ENCODE results near the gene ARMC2. TPM values are rescaled to one million over a fixed set of nuclear protein-coding genes. Genes with fewer than 3 reads are reported as not detected.
"Not testable (repeated sequence)": the region's sequence is repeated elsewhere in the genome, so short reads cannot be mapped to it uniquely, and the experiment has no call there.

Gene ARMC2
- polyA plus RNA-seq, 1 donor = 5.8 TPM

DNA sequence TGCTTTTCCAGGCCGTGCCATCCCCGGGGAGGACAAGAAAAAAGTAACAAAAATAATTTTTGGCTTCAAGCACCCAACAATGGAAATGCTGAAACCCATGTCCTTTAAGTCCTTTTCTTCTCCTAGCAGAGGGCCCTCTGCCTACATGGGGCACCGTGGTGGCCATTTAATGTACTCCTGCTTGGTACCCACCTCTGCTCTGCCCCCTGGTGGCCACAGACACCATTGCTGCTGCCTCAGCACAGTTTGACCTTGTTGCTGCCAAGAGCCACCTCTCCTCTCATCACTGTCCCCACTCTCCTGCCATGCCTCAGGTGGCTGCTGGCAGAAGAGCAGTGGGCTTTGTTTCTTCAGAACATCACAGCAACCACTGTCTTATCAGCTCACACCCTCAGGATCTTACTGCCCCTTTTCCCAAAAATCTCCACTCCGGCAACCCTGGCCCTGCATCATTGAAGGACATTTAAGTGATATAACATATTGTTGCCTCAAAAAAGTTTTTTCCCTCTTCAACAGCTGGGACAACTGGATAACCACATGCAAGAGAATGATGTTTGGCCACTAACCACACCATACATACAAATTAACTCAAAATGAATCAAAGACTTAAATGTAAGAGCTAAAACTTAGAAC lies 12.9 kb upstream of the ARMC2 start:
- peak; percentile 69 for DNase-seq

DNA sequence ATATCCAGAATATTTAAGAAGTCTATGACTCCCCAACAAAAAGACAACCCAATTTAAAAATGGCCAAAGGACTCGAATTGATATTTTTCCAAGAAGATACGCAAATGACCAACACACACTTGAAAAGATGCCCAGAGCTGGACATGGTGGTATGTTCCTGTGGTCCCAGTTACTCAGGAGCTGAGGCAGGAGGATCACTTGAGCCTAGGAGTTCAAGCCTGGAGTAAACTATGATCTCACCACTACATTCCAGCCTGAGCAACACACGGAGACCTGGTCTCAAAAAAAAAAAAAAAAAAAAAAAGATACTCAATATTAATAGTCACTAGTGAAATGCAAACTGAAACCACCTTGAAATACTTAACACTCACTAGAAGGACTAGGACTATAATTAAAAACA lies 12.2 kb upstream of the ARMC2 start:
- DNase-seq = no peak

DNA sequence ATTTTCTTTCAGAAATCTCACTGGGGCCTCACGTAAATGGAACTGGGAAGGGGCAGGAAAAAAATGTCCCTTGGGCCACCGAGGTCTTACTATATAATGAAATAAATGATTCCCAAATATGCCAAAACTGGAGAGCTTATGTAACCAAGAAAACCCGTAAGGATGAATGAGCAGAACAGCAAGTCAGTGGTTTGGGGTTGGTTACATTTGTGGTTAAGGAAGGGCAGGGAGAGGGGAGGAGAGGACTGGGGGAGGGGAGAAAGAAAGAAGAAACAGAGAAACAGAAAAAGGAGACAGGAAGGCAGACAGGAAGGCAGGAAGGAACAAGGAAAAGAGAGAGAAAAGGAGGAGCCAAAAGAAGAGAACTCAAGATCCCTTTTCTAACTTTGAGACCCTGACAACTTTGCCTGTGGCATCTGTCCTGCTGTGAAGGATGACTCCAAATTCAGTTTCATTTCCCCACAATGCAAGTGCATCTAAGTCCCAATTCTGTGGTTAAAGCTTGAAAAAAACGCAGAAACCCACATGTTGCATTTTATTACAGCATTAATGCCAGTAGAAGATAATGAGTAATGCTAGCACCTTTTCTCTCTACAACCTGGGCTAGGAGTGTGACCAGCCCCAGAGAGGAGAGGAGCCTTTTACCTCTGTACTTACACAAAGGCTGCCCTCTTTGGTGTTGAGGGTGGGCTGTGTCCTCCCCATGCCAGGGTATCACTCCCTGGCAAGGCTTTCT lies 10.8 kb upstream of the ARMC2 start:
- no peak for DNase-seq

DNA sequence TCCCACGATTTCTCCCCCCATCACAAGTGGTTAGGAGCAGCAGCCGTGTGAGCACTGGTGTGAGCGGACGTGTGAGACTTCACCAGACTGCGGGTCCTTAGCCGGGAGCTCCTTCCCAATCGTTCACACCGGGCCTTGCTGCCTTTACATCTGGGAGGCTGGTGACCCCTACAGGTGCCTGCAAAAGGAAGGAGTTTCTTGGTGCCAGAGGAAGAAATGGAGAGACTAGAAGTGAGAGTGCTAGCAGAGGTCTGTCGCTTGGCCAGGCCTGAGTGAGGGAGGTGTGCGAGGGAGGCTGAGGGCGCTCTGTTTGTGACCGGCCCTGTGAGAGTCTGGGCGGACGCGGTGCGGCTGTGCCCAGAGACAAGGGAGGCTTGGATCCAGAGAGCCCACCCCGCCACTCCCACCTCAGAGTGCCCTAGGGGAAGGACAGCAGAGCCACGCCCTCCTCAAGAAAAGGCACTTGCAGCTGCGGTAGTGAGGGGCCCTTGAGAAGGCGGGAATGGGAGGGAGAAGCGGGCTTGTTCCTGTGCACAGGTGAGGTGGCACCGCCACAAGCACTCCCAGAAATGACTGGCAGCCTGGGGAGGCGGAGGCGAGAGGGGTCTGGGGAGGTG lies 10.0 kb upstream of the ARMC2 start:
- DNase-seq = no peak

DNA sequence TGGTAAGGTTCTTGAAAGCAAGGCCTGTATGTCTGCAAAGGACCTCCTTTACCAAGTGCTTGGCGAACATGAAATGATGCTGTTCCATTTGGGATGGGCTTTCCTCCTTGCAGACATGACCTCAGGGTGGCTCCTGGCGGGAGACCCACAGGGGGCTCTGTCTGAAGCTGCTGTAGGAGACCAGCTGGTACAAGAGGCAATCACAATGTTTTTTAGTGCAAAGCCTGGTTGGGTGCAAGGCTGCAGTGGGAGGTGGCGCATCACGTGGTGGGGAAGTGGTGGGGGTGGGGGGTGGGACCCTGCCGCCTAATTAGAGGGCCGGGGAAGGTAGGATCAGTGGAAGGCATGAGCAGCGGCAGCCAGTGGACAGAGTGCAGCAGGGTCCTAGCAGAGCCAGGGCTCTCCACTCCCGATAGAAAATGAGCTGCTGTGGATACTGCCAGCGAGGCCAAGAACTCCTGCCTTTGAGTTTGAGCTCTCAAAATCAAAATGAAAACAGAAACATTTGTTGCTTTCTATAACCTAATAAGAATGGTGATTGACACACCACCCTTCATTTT lies 9.1 kb upstream of the ARMC2 start:
- DNase-seq = no peak

DNA sequence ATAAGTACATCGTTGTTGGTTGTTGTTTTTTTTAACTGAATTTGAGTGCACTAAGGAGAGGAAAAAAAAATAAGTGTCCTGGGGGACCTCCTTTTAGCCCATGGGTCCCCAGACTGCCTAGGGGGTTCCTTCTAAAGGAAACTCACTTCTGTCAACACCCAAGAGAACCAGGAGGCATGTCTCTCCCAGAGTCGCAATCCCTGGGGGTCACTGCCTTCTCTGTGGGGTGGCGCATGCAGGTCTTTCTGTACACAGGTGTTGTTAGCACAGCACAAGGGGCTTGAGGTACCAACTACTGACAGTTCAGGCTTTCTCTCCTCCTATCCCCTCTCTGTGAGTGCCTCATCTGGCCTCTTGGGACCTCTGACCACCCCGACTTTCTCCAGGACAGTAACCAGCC lies 7.3 kb upstream of the ARMC2 start:
- DNase-seq = no peak

DNA sequence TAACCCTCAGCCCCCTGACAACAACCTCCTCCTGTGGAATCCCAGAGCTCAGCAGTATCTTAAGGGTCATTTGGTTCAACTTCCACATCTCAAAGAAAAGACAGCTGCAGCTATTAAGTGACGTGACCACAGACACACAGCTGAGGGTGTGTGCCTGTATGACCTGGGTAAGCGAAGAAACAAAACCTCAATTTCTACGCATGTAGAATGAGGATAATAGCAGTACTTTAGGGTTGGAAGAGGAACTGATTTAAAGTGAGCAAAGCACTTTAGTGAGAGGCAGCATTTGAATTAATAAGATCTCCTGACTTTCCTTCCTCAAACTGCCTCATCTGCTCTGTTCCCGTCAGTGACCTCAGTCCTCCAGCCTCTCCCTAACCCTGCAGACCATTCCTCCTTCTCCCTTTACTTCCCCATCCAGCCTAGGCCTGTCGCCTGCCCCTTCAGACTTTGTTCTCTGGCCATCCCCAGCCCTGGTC lies 6.8 kb upstream of the ARMC2 start:
- DNase-seq = no peak

DNA sequence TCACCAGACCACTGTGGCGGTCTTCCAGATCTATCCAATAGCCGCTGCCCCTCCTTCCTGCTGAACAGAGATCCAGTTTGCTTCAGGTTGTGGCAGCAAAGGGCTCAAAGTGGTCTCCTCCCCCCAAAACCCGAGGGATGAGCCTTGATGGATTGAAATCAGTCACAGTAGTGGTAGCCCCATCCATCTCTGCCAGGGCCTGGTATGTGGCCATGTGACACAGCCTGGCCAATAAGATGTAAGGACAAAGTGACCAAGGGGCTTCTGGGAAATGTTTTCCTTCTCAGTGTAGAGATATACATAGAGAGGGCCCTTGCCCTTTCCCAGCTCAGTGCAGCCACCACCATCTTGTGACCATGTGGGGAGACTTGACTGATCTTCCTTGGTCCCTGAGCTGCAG lies 4.1 kb upstream of the ARMC2 start:
- DNase-seq = no peak

DNA sequence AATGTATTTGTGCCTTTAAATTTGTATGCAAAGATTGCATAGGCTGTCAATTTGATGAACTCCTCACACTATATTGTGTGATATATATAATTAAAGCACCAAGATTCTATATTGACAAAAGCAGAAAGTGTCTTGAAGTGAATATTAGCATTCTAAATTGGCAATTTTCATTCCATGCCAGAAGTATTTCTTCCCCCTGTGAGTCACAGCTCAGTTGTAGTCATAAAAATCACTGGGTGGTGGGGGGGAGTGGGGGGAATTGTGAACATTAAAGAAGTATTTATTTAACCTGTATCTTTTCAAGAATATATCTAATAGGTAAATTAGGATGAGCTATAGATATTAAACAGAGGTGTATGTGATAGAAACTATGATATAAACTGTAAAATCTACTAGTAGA lies 3.1 kb upstream of the ARMC2 start:
- DNase-seq = no peak

DNA sequence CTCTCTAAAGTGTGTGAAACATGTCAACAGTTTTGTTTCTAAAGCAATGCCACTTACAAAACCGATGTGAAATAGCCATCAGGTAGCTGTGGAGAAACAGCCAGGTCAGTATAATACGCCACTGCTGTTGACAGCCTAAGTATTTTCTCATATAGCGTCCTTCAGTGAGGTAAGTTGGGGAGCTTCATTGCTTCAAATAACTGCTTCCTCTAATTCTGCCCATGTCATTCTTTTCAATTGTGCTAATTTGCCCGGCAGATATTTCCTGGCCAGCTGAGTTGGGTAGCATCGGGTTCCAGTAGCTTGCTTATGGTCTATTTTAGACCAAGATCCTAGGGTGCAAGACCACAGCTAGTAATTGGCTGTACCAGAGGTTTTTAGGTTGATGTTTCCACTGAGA lies 2.1 kb upstream of the ARMC2 start:
- no peak for DNase-seq

DNA sequence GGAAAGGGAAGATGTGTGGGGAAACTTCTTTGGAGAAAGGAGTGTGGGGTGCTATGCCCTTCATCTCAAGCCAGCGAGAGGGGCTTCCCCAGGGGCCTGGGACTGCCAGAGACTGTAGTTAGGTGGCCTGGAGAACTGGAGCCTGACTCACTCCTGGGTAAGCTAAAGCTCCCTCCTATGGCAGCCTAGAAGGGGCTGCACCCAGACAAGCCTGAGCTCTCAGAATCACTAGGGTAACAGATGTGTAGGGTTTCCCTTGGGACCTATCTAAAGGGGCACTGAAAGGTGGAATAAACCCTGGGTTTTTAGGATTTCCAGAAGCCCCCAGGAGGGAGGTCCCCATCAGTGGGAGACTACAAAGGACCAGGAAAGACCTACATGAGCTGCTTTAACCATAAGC lies 1.6 kb upstream of the ARMC2 start:
- no peak for DNase-seq

DNA sequence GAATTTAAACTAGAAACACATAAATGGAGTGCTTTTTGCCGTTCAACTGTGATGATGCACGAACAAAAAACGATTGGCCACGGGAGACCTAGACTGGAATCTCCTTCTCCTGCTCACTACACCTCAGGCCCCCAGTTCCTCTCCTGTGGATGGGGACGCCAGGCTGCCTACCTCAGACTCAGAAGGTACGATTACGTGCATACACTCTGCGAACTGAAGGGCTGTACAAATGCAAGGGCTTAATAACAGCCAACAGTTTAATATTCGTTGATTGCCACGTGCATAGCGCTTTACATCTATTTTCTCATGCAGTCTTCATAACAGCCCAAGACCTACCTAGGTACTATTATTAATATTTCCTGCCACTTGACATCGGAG lies 495 bp upstream of the ARMC2 start:
- no peak for DNase-seq

DNA sequence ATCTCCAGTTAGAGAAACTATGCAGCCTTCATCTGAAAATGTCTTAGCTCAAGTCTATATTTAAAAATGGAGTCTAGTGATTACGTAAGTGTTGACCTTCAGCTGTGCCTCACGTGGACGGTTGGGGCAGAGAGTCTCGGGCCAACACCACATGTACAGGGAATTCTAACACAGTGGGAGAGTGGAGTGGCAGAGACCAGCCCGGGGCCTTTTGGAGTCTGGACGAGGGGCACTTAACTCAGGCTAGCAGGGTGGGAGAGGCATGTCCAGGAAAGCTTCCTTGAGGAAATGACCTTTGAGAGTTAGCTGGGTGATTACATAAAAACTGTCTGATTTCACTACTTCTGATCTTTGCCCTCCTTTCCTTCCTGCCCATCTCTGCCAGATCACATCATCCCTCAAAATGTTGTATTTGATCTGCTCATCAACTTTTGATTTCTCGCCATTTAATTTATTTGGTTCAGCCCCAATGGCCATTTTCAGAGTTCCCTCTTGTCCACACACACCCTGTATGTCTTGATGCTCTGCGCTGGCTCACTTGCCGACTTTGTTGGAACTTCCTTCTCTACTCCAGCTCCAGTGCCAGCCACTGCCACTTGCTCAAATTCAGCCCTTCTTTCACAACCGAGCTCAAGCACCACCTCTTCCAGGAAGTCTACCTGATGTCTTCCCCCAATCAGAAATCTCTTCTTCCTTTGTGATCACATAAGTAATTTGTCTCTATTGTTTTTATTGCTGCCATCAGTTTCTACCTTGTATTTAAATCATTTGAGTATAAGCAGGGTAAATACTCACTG lies 2.6 kb downstream of the ARMC2 start:
- DNase-seq = no peak

DNA sequence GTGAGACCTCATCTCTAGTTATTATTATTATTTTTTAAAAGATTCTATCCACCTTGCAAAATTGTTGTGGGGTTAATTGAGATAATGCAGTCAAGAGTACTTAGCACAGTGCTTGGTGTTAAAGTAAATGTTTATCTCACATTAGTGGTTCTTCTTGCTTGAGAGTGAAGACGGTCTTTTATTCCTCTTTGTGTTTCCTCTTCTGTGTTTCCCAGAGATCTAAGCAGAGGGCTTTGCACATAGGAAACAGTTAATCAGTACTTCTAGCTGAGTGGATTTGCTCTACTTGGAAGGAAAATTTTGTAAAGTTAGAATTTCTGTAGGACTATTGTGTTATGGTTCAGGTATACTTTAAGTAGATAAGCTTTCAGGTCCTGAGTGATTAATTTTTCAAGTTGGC lies 3.5 kb downstream of the ARMC2 start:
- DNase-seq = no peak

DNA sequence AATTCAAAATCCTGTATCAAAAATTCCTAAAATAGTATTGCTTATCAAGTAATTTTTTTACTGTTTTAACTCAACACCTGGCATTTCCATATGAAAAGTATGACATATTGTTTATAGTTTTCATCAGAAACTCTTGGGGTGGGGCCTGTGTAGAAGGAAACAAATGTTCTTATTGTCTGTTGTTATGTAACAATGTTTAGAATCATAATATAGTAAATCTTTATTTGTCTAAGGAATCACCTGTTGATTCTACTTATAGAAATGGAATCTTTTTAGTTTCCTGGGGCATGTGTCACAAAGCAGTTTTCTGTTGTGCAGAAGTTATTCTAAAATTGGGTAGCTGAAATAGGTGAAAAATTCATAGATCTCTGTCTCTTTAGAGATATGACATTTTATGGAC lies 4.9 kb downstream of the ARMC2 start:
- no peak for DNase-seq

DNA sequence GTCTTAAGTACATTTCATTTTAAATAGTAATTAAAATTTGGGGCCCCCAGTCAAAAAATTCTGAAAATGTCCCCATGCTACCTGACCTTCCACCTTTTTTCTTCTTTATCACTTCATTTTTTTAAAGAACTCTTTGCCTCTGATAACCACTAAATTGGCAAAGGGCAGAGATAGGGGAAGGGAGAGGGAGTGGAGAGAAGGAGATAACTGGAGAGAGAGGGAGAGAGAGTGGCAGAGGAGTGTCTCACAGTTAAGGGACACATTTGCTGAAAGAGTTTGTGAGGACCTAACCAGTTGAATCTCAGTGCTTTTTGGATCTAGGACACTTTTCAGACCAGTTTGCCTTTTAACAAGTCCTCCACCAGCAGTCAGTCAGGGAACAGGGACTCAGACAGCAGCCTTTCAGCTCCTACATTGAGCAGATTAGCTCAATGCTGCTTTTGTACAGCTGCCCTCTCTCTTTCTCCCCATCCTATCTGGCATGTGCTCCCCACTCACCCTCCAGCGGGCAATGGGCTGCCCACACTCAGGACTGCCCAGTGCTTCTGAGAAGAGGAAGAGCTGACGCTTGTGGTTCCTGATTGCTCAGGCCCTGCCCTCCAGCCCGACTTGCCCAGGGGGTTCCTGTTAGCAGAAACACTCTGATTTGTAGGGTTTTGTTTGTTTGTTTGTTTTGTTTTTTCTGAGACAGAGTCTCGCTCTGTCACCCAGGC lies 14.4 kb downstream of the ARMC2 start:
- DNase-seq = no peak

DNA sequence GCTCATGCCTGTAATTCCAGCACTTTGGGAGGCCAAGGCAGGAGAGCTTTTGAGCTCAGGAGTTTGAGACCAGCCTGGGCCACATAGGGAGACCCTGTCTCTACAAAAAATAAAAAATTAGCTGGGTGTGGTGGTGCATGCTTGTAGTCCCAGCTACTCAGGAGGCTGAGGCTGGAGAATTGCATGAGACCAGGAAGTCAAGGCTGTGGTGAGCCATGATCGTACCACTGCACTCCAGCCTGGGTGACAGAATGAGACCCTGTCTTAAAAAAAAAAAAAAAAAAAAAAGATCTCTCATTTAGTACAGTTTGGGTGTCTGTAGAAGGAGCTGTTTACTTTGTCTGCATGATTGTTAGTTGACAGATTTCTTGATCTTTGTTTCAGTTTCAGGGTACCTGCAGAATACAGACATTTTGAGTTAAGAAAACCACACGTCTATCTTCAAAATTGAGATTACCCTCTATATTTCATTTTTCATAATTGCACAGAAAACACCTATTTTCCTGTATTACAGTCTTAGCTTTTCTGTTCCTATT lies 17.6 kb downstream of the ARMC2 start:
- DNase-seq = not testable (repeated sequence)

DNA sequence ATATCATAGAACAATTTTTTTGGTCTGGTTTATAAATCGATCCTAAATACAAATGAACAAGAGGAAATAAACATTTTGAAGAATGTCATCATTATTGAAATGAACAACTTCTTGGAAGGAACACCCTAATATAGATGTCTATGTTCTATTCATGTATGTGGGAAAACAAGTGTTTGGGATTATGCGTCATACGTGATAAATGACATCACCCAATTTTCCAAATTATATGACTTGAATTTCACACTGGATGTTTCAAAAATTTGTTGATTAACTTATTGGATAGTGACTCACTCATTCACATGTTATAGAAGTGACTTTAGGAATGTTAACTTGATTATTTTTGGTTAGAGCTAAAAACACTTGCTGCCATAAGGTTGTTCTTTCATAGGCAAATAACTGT lies 18.6 kb downstream of the ARMC2 start:
- no peak for DNase-seq

DNA sequence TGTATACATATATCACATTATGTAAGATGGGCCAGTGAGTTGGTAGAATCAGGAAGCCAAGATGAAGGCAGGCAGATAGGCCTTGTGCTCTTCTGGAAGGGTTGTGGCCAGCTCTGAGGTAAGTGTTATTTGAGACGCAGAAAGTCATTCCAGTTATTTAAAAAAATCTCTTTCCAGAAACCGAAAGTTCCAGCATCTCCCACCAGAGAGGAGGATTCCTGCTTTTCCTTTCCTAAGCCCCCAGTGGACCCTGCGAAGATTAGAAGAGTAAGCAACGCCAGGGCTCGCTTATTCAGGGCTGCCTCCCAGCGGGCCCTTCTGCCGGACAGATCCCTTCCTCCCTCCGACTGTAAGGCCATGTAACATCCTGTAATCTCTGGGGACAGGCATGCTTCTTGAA lies 20.4 kb downstream of the ARMC2 start:
- DNase-seq = peak; percentile 52

DNA sequence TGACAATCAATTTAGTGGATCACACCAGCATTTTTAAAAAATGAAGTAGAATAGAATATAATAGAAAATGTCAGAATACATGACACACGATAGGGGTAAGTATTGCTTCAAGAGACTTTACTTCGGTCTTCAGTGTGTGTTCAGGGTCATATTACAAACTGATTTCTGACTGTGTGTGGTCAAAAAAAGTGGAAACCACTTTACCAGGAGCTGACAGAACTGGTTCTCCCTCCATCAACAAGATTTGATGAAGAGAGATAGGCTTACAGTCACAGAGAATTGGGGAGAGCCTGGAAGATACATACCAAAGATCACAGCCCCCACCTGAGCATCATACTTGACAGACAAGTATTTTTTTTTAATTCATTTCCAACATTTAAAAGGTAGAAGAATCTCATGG lies 21.7 kb downstream of the ARMC2 start:
- no peak for DNase-seq

DNA sequence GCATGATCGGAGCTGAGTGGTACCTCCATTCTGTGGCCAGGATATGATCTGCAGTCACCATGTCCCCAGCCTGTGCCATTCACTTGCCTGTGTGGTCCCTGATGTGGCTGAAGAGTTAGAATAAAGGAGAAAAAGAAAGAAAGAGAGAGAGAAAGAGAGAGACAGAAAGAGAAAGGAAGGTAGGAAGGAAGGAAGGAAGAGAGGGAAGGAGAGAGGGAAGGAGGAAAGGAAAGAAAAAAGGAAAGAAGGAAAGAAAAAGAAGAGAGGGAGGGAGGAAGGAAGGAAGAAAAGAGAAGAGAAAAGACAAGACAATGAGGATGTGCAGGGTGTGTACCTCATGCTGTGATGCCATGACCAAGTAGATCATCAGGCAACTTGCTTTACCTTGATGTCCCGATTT lies 22.1 kb downstream of the ARMC2 start:
- DNase-seq = no peak

DNA sequence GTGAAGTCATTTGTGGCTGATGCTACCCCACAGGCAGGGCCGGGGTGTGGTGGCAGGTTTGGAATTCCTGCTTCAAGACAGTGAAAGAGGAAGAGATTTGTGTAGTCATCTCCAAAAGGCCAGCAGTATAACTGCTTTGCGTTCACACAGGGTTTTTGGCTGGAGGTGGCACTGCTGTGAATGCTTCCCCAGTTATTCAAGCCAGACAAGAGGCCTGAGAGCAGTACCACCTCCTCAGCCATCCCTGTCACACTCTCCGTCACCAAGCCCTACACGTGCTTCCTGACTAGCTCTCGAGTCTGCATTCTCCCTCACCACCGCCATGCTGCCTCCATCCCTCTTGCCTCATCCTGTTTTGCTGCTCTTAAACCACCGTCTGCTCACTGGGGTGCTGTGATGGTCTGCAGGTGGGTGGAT lies 23.9 kb downstream of the ARMC2 start:
- no peak for DNase-seq

All from hindlimb muscle (tissue), 1 donor.